GM23338 (cell line): Measurements from ENCODE around the gene GOLGA7B. TPM values are rescaled to one million over a fixed set of nuclear protein-coding genes. Genes with fewer than 3 reads are reported as not detected.
"Not testable (repeated sequence)": the region's sequence is repeated elsewhere in the genome, so short reads cannot be mapped to it uniquely, and the experiment has no call there.

Experiments
- ATAC-seq: fragments of 200-7000 bp; cut with Tn5 transposase; 3 replicates; pipeline ENCODE4 v1.9.1; 2020
- DNase-seq: peaks from one replicate; pipeline ENCODE4 v3.0.0-alpha.2; 2015; ENCODE audit warnings: low spot score
- H2AFZ ChIP-seq: fragments of 200-600 bp; sonication (generic); 2 replicates; pipeline ENCODE4 v1.8.0; 2016; ENCODE audit warnings: antibody characterized with exemption, mild to moderate bottlenecking, moderate library complexity
- H3F3A ChIP-seq: fragments of 200-600 bp; sonication (generic); replicated peaks from 2 replicates; pipeline ENCODE4 v1.8.0; 2017; ENCODE audit warnings: antibody characterized with exemption, mixed run types, low read depth
- H3K27ac ChIP-seq: fragments of 200-600 bp; sonication (generic); 2 replicates; pipeline ENCODE4 v1.6.1; 2016; ENCODE audit warnings: low read depth
- H3K27me3 ChIP-seq: fragments of 200-600 bp; sonication (generic); 2 replicates; pipeline ENCODE4 v1.8.0; 2016; ENCODE audit warnings: mild to moderate bottlenecking, mixed run types, moderate library complexity; ENCODE audit not compliant: insufficient read depth
- H3K36me3 ChIP-seq: fragments of 200-600 bp; sonication (generic); 2 replicates; pipeline ENCODE4 v1.8.0; 2016; ENCODE audit warnings: mild to moderate bottlenecking; ENCODE audit not compliant: insufficient read depth
- H3K4me1 ChIP-seq: fragments of 200-600 bp; sonication (generic); 2 replicates; pipeline ENCODE4 v1.8.0; 2016; ENCODE audit warnings: mild to moderate bottlenecking, moderate library complexity; ENCODE audit not compliant: insufficient read depth
- H3K4me2 ChIP-seq: fragments of 200-600 bp; sonication (generic); 2 replicates; pipeline ENCODE4 v1.7.1; 2017; ENCODE audit warnings: mixed run types
- H3K4me3 ChIP-seq: fragments of 200-600 bp; sonication (generic); 2 replicates; pipeline ENCODE4 v1.6.1; 2016; ENCODE audit warnings: mixed run types
- H3K79me2 ChIP-seq: fragments of 200-600 bp; sonication (generic); replicated peaks from 2 replicates; pipeline ENCODE4 v1.8.0; 2017; ENCODE audit warnings: mild to moderate bottlenecking; ENCODE audit not compliant: insufficient read depth
- H3K9me2 ChIP-seq: fragments of 200-600 bp; sonication (generic); 2 replicates; pipeline ENCODE4 v1.8.0; 2017; ENCODE audit not compliant: insufficient read depth
- H4K20me1 ChIP-seq: fragments of 200-600 bp; sonication (generic); replicated peaks from 2 replicates; pipeline ENCODE4 v1.8.0; 2017; ENCODE audit warnings: mild to moderate bottlenecking; ENCODE audit not compliant: insufficient read depth
- H3K27ac Mint-ChIP-seq: 2 replicates; pipeline ENCODE4 v1.8.0; 2020; ENCODE audit warnings: inconsistent platforms, mild to moderate bottlenecking, moderate library complexity, mixed read lengths
- H3K27me3 Mint-ChIP-seq: 3 replicates; pipeline ENCODE4 v1.8.0; 2022; ENCODE audit warnings: low read depth, mild to moderate bottlenecking, moderate library complexity, mixed read lengths, inconsistent platforms; ENCODE audit not compliant: insufficient read depth, poor library complexity
- H3K36me3 Mint-ChIP-seq: 3 replicates; pipeline ENCODE4 v1.8.0; 2021; ENCODE audit warnings: low read depth, mild to moderate bottlenecking, inconsistent platforms, moderate library complexity, mixed read lengths
- H3K4me1 Mint-ChIP-seq: 3 replicates; pipeline ENCODE4 v1.8.0; 2020; ENCODE audit warnings: mild to moderate bottlenecking, inconsistent platforms, mixed read lengths
- H3K4me3 Mint-ChIP-seq: 3 replicates; pipeline ENCODE4 v1.8.0; 2021; ENCODE audit warnings: moderate library complexity, mild to moderate bottlenecking, inconsistent platforms, mixed read lengths
- H3K9me3 Mint-ChIP-seq: 3 replicates; pipeline ENCODE4 v1.8.0; 2020; ENCODE audit warnings: moderate library complexity, mild to moderate bottlenecking, inconsistent platforms, mixed read lengths
- CREB1 ChIP-seq: fragments of 250-450 bp; sonication (Bioruptor Pico); IDR thresholded peaks from 2 replicates; pipeline ENCODE4 v1.5.0; 2020; ENCODE audit warnings: low read depth, mild to moderate bottlenecking, moderate library complexity
- EZH2 ChIP-seq: fragments of 200-600 bp; sonication (generic); IDR thresholded peaks from one replicate; pipeline ENCODE4 v1.8.0; 2017; ENCODE audit warnings: antibody characterized with exemption, mild to moderate bottlenecking, low read depth; ENCODE audit not compliant: unreplicated experiment
- JUNB ChIP-seq: IDR thresholded peaks from one replicate; pipeline ENCODE4 v1.6.1; 2016; ENCODE audit warnings: antibody characterized with exemption; ENCODE audit not compliant: unreplicated experiment
- NANOG ChIP-seq: IDR thresholded peaks from 2 replicates; pipeline ENCODE4 v1.6.1; 2016; ENCODE audit warnings: antibody characterized with exemption, borderline replicate concordance
- STAT1 ChIP-seq: IDR thresholded peaks from one replicate; pipeline ENCODE4 v1.6.1; 2016; ENCODE audit warnings: antibody characterized with exemption; ENCODE audit not compliant: unreplicated experiment
- ZNF331 ChIP-seq: fragments of 250-450 bp; sonication (Bioruptor Pico); IDR thresholded peaks from 2 replicates; pipeline ENCODE4 v1.5.0; 2020; ENCODE audit warnings: low read depth, mild to moderate bottlenecking, moderate library complexity
- polyA plus RNA-seq: library from polyadenylated mRNA; unstranded; fragments of >200 nt; fragmentation: Nextera tagmentation; extraction: Ambion mirVana; gene quantifications from 2 replicates; pipeline ENCODE4 v1.2.1, GENCODE V29; 2016
- total RNA-seq: library from RNA; depleted of rRNA; stranded (reverse); fragments of >200 nt; shearing (Covaris generic); gene quantifications from 2 replicates; pipeline ENCODE4 v1.2.3, GENCODE V29; 2014
- TF ChIP-seq, protein P1 (sequence below): fragments of 250-450 bp; sonication (Bioruptor Pico); IDR thresholded peaks from 2 replicates; pipeline ENCODE4 v1.5.0; 2020; ENCODE audit warnings: mild to moderate bottlenecking, moderate library complexity
- TF ChIP-seq, protein P2 (sequence below): IDR thresholded peaks from one replicate; pipeline ENCODE4 v1.6.1; 2018; ENCODE audit warnings: antibody characterized with exemption; ENCODE audit not compliant: unreplicated experiment
- TF ChIP-seq, protein P3 (sequence below): IDR thresholded peaks from 2 replicates; pipeline ENCODE4 v1.6.1; 2016; ENCODE audit warnings: antibody characterized with exemption

The GOLGA7B gene
- total and polyA plus RNA-seq, 2 experiments from 2014 or later, result 0.14 to 0.15 TPM

DNA sequence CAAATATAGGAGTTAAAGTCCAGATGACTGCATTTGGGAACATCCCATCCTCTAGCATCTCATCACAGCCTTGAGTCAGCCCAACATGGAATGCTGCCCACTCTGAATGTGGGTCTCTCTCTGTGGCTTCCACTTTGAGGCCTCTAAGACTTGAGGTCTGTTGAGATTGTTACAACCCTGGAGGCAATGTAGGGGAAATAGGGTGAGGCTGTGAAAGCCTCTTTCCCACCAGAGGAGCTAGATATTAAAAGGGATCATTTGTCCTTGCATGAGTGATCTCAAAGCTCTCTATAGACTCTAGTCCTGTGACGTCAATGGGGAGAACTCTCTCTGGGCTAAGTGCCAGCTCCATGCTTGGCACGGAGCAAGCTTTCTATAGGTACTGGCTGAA lies 6.4 kb upstream of the GOLGA7B start (continued):
- TF ChIP-seq, protein P1, sequence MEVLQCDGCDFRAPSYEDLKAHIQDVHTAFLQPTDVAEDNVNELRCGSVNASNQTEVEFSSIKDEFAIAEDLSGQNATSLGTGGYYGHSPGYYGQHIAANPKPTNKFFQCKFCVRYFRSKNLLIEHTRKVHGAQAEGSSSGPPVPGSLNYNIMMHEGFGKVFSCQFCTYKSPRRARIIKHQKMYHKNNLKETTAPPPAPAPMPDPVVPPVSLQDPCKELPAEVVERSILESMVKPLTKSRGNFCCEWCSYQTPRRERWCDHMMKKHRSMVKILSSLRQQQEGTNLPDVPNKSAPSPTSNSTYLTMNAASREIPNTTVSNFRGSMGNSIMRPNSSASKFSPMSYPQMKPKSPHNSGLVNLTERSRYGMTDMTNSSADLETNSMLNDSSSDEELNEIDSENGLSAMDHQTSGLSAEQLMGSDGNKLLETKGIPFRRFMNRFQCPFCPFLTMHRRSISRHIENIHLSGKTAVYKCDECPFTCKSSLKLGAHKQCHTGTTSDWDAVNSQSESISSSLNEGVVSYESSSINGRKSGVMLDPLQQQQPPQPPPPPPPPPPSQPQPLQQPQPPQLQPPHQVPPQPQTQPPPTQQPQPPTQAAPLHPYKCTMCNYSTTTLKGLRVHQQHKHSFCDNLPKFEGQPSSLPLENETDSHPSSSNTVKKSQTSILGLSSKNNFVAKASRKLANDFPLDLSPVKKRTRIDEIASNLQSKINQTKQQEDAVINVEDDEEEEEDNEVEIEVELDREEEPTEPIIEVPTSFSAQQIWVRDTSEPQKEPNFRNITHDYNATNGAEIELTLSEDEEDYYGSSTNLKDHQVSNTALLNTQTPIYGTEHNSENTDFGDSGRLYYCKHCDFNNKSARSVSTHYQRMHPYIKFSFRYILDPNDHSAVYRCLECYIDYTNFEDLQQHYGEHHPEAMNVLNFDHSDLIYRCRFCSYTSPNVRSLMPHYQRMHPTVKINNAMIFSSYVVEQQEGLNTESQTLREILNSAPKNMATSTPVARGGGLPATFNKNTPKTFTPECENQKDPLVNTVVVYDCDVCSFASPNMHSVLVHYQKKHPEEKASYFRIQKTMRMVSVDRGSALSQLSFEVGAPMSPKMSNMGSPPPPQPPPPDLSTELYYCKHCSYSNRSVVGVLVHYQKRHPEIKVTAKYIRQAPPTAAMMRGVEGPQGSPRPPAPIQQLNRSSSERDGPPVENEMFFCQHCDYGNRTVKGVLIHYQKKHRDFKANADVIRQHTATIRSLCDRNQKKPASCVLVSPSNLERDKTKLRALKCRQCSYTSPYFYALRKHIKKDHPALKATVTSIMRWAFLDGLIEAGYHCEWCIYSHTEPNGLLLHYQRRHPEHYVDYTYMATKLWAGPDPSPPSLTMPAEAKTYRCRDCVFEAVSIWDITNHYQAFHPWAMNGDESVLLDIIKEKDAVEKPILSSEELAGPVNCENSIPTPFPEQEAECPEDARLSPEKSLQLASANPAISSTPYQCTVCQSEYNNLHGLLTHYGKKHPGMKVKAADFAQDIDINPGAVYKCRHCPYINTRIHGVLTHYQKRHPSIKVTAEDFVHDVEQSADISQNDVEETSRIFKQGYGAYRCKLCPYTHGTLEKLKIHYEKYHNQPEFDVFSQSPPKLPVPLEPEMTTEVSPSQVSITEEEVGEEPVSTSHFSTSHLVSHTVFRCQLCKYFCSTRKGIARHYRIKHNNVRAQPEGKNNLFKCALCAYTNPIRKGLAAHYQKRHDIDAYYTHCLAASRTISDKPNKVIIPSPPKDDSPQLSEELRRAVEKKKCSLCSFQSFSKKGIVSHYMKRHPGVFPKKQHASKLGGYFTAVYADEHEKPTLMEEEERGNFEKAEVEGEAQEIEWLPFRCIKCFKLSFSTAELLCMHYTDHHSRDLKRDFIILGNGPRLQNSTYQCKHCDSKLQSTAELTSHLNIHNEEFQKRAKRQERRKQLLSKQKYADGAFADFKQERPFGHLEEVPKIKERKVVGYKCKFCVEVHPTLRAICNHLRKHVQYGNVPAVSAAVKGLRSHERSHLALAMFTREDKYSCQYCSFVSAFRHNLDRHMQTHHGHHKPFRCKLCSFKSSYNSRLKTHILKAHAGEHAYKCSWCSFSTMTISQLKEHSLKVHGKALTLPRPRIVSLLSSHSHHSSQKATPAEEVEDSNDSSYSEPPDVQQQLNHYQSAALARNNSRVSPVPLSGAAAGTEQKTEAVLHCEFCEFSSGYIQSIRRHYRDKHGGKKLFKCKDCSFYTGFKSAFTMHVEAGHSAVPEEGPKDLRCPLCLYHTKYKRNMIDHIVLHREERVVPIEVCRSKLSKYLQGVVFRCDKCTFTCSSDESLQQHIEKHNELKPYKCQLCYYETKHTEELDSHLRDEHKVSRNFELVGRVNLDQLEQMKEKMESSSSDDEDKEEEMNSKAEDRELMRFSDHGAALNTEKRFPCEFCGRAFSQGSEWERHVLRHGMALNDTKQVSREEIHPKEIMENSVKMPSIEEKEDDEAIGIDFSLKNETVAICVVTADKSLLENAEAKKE (CRISPR knock-in tag), result no peak
- no peak for TF ChIP-seq JUNB

DNA sequence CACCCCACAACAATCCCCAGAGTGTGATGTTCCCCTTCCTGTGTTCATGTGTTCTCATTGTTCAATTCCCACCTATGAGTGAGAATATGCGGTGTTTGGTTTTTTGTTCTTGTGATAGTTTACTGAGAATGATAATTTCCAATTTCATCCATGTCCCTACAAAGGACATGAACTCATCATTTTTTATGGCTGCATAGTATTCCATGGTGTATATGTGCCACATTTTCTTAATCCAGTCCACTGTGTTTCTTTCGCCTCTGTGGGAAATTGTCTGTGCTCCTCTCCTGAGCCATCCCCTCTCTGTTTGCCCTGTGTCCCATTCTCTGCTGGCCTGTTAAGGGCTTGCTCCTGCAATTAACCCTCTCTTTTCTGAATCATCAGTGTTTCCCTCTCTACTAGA lies 5.7 kb upstream of the GOLGA7B start:
- H3K27ac ChIP-seq, H3K9me2 ChIP-seq, H2AFZ ChIP-seq, H3K4me3 ChIP-seq, ATAC-seq, H3K4me3 Mint-ChIP-seq, H3K36me3 Mint-ChIP-seq, H3K79me2 ChIP-seq, H3K27ac Mint-ChIP-seq, H3K4me2 ChIP-seq, H3K4me1 Mint-ChIP-seq, H3F3A ChIP-seq, DNase-seq, H4K20me1 ChIP-seq, H3K36me3 ChIP-seq, H3K27me3 Mint-ChIP-seq, H3K4me1 ChIP-seq: not testable (repeated sequence)
- H3K9me3 Mint-ChIP-seq, result peaks cover 13% of the 10 kb centered on the region; the same call in 2 of the 3 replicates
- H3K27me3 ChIP-seq, result peaks cover 11% of the 10 kb centered on the region

DNA sequence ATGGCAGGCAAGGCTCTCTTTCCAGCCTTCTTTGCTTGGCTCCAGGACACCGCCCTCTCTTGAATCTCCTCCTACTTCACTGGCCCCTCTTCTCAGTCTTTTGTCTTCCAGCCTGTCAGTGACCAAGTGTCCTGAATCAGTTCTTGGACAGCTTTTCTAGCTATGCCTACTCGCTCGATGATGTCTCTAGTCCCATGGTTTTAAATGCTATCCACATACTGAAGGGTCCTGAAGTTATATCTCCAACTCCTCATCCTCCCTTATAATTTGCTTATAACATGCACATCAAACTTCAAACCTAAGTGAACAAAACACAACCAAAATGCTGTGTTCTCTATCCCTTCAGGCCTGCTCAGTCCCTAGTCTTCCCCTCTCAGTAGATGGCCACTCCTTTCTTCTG lies 5.0 kb upstream of the GOLGA7B start:
- Mint-ChIP-seq H3K27ac (no peak overlapping the region), H3K9me3 (peaks cover 13% of the 10 kb centered on the region; the same call in 2 of the 3 replicates), H3K27me3 (peaks cover 2% of the 10 kb centered on the region), H3K36me3 (no peaks in the 10 kb centered on the region), H3K4me3 (no peak overlapping the region), H3K4me1 (no peaks in the 10 kb centered on the region; the same call in 2 of the 3 replicates)
- no peaks in the 10 kb centered on the region for H3K36me3 ChIP-seq
- H3K79me2 ChIP-seq, result no peaks in the 10 kb centered on the region
- no peaks in the 10 kb centered on the region for H3K9me2 ChIP-seq
- H3F3A ChIP-seq, result no peaks in the 10 kb centered on the region
- H3K4me2 ChIP-seq, result no peak overlapping the region
- peaks cover 14% of the 10 kb centered on the region for H3K27me3 ChIP-seq
- DNase-seq (no peak), ATAC-seq (no peak)
- no peaks in the 10 kb centered on the region for H3K4me1 ChIP-seq
- H3K4me3 ChIP-seq, result no peak overlapping the region
- no peak overlapping the region for H3K27ac ChIP-seq
- H2AFZ ChIP-seq, result no peak overlapping the region
- no peaks in the 10 kb centered on the region for H4K20me1 ChIP-seq
- TF ChIP-seq JUNB, result no peak
- no peak for TF ChIP-seq ZNF331 (CRISPR knock-in tag)
- TF ChIP-seq, protein P2, sequence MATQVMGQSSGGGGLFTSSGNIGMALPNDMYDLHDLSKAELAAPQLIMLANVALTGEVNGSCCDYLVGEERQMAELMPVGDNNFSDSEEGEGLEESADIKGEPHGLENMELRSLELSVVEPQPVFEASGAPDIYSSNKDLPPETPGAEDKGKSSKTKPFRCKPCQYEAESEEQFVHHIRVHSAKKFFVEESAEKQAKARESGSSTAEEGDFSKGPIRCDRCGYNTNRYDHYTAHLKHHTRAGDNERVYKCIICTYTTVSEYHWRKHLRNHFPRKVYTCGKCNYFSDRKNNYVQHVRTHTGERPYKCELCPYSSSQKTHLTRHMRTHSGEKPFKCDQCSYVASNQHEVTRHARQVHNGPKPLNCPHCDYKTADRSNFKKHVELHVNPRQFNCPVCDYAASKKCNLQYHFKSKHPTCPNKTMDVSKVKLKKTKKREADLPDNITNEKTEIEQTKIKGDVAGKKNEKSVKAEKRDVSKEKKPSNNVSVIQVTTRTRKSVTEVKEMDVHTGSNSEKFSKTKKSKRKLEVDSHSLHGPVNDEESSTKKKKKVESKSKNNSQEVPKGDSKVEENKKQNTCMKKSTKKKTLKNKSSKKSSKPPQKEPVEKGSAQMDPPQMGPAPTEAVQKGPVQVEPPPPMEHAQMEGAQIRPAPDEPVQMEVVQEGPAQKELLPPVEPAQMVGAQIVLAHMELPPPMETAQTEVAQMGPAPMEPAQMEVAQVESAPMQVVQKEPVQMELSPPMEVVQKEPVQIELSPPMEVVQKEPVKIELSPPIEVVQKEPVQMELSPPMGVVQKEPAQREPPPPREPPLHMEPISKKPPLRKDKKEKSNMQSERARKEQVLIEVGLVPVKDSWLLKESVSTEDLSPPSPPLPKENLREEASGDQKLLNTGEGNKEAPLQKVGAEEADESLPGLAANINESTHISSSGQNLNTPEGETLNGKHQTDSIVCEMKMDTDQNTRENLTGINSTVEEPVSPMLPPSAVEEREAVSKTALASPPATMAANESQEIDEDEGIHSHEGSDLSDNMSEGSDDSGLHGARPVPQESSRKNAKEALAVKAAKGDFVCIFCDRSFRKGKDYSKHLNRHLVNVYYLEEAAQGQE, result no peak
- TF ChIP-seq, protein P3, sequence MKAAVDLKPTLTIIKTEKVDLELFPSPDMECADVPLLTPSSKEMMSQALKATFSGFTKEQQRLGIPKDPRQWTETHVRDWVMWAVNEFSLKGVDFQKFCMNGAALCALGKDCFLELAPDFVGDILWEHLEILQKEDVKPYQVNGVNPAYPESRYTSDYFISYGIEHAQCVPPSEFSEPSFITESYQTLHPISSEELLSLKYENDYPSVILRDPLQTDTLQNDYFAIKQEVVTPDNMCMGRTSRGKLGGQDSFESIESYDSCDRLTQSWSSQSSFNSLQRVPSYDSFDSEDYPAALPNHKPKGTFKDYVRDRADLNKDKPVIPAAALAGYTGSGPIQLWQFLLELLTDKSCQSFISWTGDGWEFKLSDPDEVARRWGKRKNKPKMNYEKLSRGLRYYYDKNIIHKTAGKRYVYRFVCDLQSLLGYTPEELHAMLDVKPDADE, result no peak
- no peak for TF ChIP-seq CREB1 (CRISPR knock-in tag)
- no peak for TF ChIP-seq STAT1
- TF ChIP-seq NANOG, result no peak
- TF ChIP-seq EZH2, result no peak
